Peyer's patch (tissue), 4 donors: ENCODE results near the gene ABHD6.

Source experiments
- CTCF ChIP-seq, 6 experiments: fragments of 450-650 bp in 4 of 6; fragments of 200-600 bp in 2 of 6; sonication (generic) in 1 of 6; IDR thresholded peaks; one replicate each; pipeline ENCODE4 v1.5.1; 2017 to 2019; ENCODE audit warnings: antibody characterized with exemption in 6 of 6, mild to moderate bottlenecking in 3 of 6, moderate library complexity in 1 of 6
- POLR2A ChIP-seq, 2 donors: fragments of 450-650 bp; IDR thresholded peaks; one replicate each; pipeline ENCODE4 v1.5.1; 2017; ENCODE audit warnings: antibody characterized with exemption in 2 of 2, mild to moderate bottlenecking in 2 of 2, moderate library complexity in 2 of 2

- TF ChIP-seq CTCF (IDR thresholded peaks at IDR 0.05) (no peak), POLR2A (IDR thresholded peaks at IDR 0.05) (no peak)
These were observed 99.6 kb downstream of the ABHD6 start for GRCh38 chr3:58337190-58337589.
